Lung (tissue), 12 donors: Measurements from ENCODE around the gene TMEM238. TPM values are rescaled to one million over a fixed set of nuclear protein-coding genes. Genes with fewer than 3 reads are reported as not detected.

Source experiments
- ATAC-seq: fragments of 200-7000 bp; cut with Tn5 transposase; one replicate; pipeline ENCODE4 v1.9.1; 2020; ENCODE audit warnings: moderate number of reproducible peaks; ENCODE audit not compliant: insufficient read depth, low FRiP score
- DNase-seq, 3 donors: peaks; one replicate each; pipeline ENCODE4 v3.0.0-alpha.2; 2013 to 2017
- H3K27ac ChIP-seq, 2 donors: one replicate each; pipeline ENCODE4 v1.5.1; 2013; ENCODE audit warnings: mild to moderate bottlenecking in 2 of 2, moderate library complexity in 2 of 2, control low read depth in 1 of 2, inconsistent platforms in 1 of 2, low read depth in 1 of 2, low read length in 1 of 2
- H3K27me3 ChIP-seq, 3 donors: one replicate each; pipeline ENCODE4 v1.5.1; 2013; ENCODE audit warnings: low read length in 2 of 3; ENCODE audit not compliant: control insufficient read depth in 3 of 3, insufficient read depth in 3 of 3
- H3K36me3 ChIP-seq, 4 donors: one replicate each; pipeline ENCODE4 v1.5.1; 2013; ENCODE audit warnings: low read length in 4 of 4, mild to moderate bottlenecking in 1 of 4, moderate library complexity in 1 of 4; ENCODE audit not compliant: control insufficient read depth in 4 of 4, insufficient read depth in 4 of 4
- H3K4me1 ChIP-seq, 5 donors: one replicate each; pipeline ENCODE4 v1.5.1; 2013; ENCODE audit warnings: low read length in 5 of 5, mild to moderate bottlenecking in 2 of 5, moderate library complexity in 1 of 5; ENCODE audit not compliant: control insufficient read depth in 5 of 5, insufficient read depth in 5 of 5
- H3K4me3 ChIP-seq: one replicate; pipeline ENCODE4 v1.5.1; 2013; ENCODE audit warnings: mild to moderate bottlenecking, control low read depth, moderate library complexity
- H3K9ac ChIP-seq, 2 donors: one replicate each; pipeline ENCODE4 v1.5.1; 2013; ENCODE audit warnings: low read length in 2 of 2, control low read depth in 1 of 2; ENCODE audit not compliant: insufficient read depth in 1 of 2
- H3K9me3 ChIP-seq, 4 donors: one replicate each; pipeline ENCODE4 v1.5.1; 2013; ENCODE audit warnings: low read length in 3 of 4, mild to moderate bottlenecking in 1 of 4, moderate library complexity in 1 of 4; ENCODE audit not compliant: control insufficient read depth in 4 of 4, insufficient read depth in 3 of 4
- WGBS, 2 donors: extraction: QIAGEN DNeasy Blood & Tissue Kit; methylation state at CpG; one replicate each; pipeline ENCODE4 v1.1.7; 2013; 5-methylcytosine and 5-hydroxymethylcytosine counted together
- polyA plus RNA-seq, 2 donors: library from polyadenylated mRNA; stranded (reverse); fragments of 200-250 nt; gene quantifications; one replicate each; pipeline ENCODE4 v1.2.1, GENCODE V29; 2013
- total RNA-seq, 2 donors: library from RNA; depleted of rRNA in 1 of 2; stranded (reverse); fragments of >200 nt in 1 of 2; gene quantifications; one replicate each; pipeline ENCODE4 v1.2.1, GENCODE V29; 2014 to 2021
- TF ChIP-seq, protein P1 (sequence below): IDR thresholded peaks from 2 replicates; pipeline ENCODE4 v1.5.1; 2012; ENCODE audit warnings: mild to moderate bottlenecking; ENCODE audit errors: control extremely low read depth, extremely low read depth
- donor health status: control.
- donor health status: control.
- donor health status: Bipolar disorder and iron deficiency.
- donor health status: healthy.
- donor health status: DM: yes; HTN: yes; CAD: no.

The TMEM238 gene
- total and polyA plus RNA-seq, 4 donors: 0.43 to 31.0 (median 0.82) TPM

GRCh38 chr19:55348317-55349034 lies 35.6 kb downstream of the TMEM238 start:
- Histone ChIP-seq H3K9ac (no peak overlapping the region), H3K9me3 (peaks cover 0 to 3% (median 0%) of the 10 kb centered on the region in 4 donors), H3K36me3 (peaks cover 0 to 14% (median 0%) of the 10 kb centered on the region in 4 donors), H3K27ac (no peak overlapping the region), H3K4me3 (no peak overlapping the region), H3K27me3 (peaks cover 0 to 21% (median 19%) of the 10 kb centered on the region in 3 donors), H3K4me1 (peaks cover 0 to 15% (median 3%) of the 10 kb centered on the region in 5 donors)
- WGBS, 2 donors: 67 to 79% methylated on average over 22 of the region's 22 CpGs
- no peak for ATAC-seq
- DNase-seq: peak; percentile 49 to 76 (median 56)
- TF ChIP-seq, protein P1, sequence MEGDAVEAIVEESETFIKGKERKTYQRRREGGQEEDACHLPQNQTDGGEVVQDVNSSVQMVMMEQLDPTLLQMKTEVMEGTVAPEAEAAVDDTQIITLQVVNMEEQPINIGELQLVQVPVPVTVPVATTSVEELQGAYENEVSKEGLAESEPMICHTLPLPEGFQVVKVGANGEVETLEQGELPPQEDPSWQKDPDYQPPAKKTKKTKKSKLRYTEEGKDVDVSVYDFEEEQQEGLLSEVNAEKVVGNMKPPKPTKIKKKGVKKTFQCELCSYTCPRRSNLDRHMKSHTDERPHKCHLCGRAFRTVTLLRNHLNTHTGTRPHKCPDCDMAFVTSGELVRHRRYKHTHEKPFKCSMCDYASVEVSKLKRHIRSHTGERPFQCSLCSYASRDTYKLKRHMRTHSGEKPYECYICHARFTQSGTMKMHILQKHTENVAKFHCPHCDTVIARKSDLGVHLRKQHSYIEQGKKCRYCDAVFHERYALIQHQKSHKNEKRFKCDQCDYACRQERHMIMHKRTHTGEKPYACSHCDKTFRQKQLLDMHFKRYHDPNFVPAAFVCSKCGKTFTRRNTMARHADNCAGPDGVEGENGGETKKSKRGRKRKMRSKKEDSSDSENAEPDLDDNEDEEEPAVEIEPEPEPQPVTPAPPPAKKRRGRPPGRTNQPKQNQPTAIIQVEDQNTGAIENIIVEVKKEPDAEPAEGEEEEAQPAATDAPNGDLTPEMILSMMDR: no peak

DNA sequence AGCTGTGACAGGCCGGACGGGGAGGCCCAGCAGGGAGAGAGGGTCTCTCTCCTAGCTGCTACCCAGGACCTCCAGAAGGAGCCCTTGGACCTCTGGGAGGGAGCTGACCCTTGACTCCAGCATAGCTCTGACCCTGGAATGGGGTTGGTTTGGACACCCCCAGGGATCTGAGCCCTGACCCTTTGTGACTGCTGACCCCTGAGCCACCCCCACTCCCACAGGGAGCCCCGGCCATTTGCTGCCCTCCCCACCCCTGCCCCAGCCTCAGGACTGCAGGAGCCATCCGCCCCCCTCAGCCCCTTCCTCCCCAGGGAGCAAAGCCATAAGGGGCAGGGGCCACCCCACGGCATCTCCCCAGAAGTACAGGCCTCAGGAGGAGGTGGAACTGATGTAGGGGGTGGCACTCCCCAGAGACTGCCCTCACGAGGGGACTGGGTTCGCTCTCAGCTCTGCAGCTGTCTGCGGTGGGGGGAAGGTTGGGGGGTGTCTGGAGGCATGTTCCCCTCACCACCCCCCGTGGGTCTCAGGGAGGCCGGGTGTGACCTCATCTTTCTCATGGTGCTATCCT lies 36.6 kb downstream of the TMEM238 start:
- Histone ChIP-seq H3K9ac (no peak overlapping the region), H3K4me3 (no peak overlapping the region), H3K36me3 (peaks cover 0 to 23% (median 3%) of the 10 kb centered on the region in 4 donors), H3K9me3 (peaks cover 0 to 3% (median 0%) of the 10 kb centered on the region in 4 donors), H3K27ac (no peak overlapping the region), H3K27me3 (peaks cover 0 to 12% (median 9%) of the 10 kb centered on the region in 3 donors), H3K4me1 (peaks cover 0 to 12% (median 0%) of the 10 kb centered on the region in 5 donors)
- TF ChIP-seq, protein P1: no peak
- ATAC-seq (no peak), DNase-seq (no peak)
- WGBS, 2 donors: 86 to 91% methylated on average over 9 to 10 of the region's 10 CpGs

DNA sequence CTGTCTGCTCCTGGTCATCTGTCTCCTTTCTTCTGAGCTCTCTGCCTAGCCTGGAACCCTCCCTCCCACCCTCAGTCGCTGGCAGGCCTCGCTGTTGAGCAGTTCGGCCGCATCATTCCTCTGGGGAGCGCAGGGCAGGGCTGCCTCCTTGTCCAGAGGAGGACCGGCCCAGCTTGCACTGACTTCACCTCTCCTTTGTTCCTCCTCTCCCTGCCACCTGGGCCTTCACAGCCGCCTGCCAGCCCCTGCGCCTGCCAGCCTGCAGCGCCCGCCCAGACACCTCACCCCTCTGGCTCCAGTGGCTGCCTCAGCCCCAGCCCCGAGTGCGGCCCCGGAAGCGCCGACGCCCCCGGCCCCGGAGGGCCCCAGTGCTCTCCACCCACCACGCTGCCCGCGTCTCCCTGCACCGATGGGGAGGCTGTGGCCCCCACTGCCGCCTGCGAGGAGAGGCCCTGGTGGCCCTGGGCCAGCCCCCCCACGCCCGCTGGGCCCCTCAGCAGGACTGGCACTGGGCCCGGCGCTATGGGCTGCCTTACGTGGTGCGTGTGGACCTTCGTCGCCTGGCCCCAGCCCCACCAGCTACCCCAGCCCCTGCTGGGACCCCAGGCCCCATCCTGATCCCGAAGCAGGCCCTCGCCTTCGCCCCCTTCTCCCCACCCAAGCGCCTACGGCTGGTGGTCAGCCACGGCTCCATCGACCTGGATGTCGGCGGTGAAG lies 37.2 kb downstream of the TMEM238 start:
- H3K36me3 ChIP-seq: peaks cover 0 to 26% (median 6%) of the 10 kb centered on the region in 4 donors
- no peak for DNase-seq
- TF ChIP-seq, protein P1: no peak

More for the DNA sequence above, 37.2 kb downstream of the TMEM238 start:
- Histone ChIP-seq H3K27ac (no peak overlapping the region), H3K27me3 (peaks cover 0 to 5% (median 3%) of the 10 kb centered on the region in 3 donors), H3K9me3 (peaks cover 0 to 3% (median 0%) of the 10 kb centered on the region in 4 donors), H3K4me1 (peaks cover 0 to 12% (median 0%) of the 10 kb centered on the region in 5 donors), H3K9ac (no peak overlapping the region), H3K4me3 (no peak overlapping the region)
- WGBS, 2 donors: 92 to 97% methylated on average over 29 to 41 of the region's 41 CpGs
- no peak for ATAC-seq
